Neural progenitor cell (in vitro differentiated cells): Measurements from ENCODE around the gene PRKCE. TPM values are rescaled to one million over a fixed set of nuclear protein-coding genes. Genes with fewer than 3 reads are reported as not detected.

Experiments used
- DNase-seq: peaks from one replicate; pipeline ENCODE4 v3.0.0-alpha.2; 2016; ENCODE audit warnings: low spot score
- H2AFZ ChIP-seq: fragments of 200-600 bp; sonication (generic); replicated peaks from 2 replicates; pipeline ENCODE4 v1.6.1; 2016; ENCODE audit warnings: antibody characterized with exemption
- H3F3A ChIP-seq: fragments of 200-600 bp; sonication (generic); 2 replicates; pipeline ENCODE4 v1.6.1; 2016; ENCODE audit warnings: antibody characterized with exemption, low read depth
- H3K27ac ChIP-seq: fragments of 200-600 bp; sonication (generic); 2 replicates; pipeline ENCODE4 v1.5.1; 2016; ENCODE audit warnings: mild to moderate bottlenecking
- H3K27me3 ChIP-seq: fragments of 200-600 bp; sonication (generic); 2 replicates; pipeline ENCODE4 v1.6.1; 2016; ENCODE audit warnings: mild to moderate bottlenecking, moderate library complexity
- H3K36me3 ChIP-seq: fragments of 200-600 bp; sonication (generic); 2 replicates; pipeline ENCODE4 v1.5.1; 2016
- H3K4me1 ChIP-seq: fragments of 200-600 bp; sonication (generic); 2 replicates; pipeline ENCODE4 v1.6.1; 2016; ENCODE audit warnings: mixed run types
- H3K4me2 ChIP-seq: fragments of 200-600 bp; sonication (generic); 2 replicates; pipeline ENCODE4 v1.6.1; 2016
- H3K4me3 ChIP-seq: fragments of 200-600 bp; sonication (generic); 2 replicates; pipeline ENCODE4 v1.5.1; 2016
- H3K79me2 ChIP-seq: fragments of 200-600 bp; sonication (generic); 2 replicates; pipeline ENCODE4 v1.6.1; 2016; ENCODE audit warnings: low read depth
- H3K9ac ChIP-seq: fragments of 200-600 bp; sonication (generic); 2 replicates; pipeline ENCODE4 v1.6.1; 2016
- H3K9me3 ChIP-seq: fragments of 200-600 bp; sonication (generic); 2 replicates; pipeline ENCODE4 v1.5.1; 2016; ENCODE audit warnings: low read depth
- H4K20me1 ChIP-seq: fragments of 200-600 bp; sonication (generic); 2 replicates; pipeline ENCODE4 v1.6.1; 2016; ENCODE audit warnings: low read depth
- H3K27ac Mint-ChIP-seq: 3 replicates; pipeline ENCODE4 v1.8.0; 2021; ENCODE audit warnings: mixed read lengths
- H3K27me3 Mint-ChIP-seq: 2 replicates; pipeline ENCODE4 v1.8.0; 2022; ENCODE audit warnings: low read depth, mild to moderate bottlenecking, inconsistent platforms, moderate library complexity, mixed read lengths; ENCODE audit not compliant: insufficient read depth
- H3K36me3 Mint-ChIP-seq: 3 replicates; pipeline ENCODE4 v1.8.0; 2021; ENCODE audit warnings: mixed read lengths
- H3K4me1 Mint-ChIP-seq: 3 replicates; pipeline ENCODE4 v1.8.0; 2021; ENCODE audit warnings: mixed read lengths
- H3K4me3 Mint-ChIP-seq: 3 replicates; pipeline ENCODE4 v1.8.0; 2021; ENCODE audit warnings: mild to moderate bottlenecking, moderate library complexity, mixed read lengths
- H3K9me3 Mint-ChIP-seq: 3 replicates; pipeline ENCODE4 v1.8.0; 2020; ENCODE audit warnings: mixed read lengths
- EZH2 ChIP-seq: fragments of 200-600 bp; sonication (generic); IDR thresholded peaks from 2 replicates; pipeline ENCODE4 v1.6.1; 2017; ENCODE audit warnings: antibody characterized with exemption, mild to moderate bottlenecking, moderate library complexity
- EZH2phosphoT487 ChIP-seq: fragments of 200-600 bp; sonication (generic); IDR thresholded peaks from 2 replicates; pipeline ENCODE4 v1.6.1; 2017; ENCODE audit warnings: antibody characterized with exemption
- total RNA-seq: library from RNA; depleted of rRNA; stranded (reverse); fragments of >200 nt; gene quantifications from 2 replicates; pipeline ENCODE4 v1.2.3, GENCODE V29; 2015; ENCODE audit warnings: low replicate concordance
- TF ChIP-seq, protein P1 (sequence below): fragments of 200-600 bp; sonication (generic); IDR thresholded peaks from 2 replicates; pipeline ENCODE4 v1.5.1; 2017; ENCODE audit warnings: antibody characterized with exemption, mild to moderate bottlenecking

PRKCE gene
- total RNA-seq, 1 donor from 2014 or later: 4.1 TPM

- H3K9me3 ChIP-seq: no peaks in the 10 kb centered on the region
- no peak overlapping the region for H3K27ac Mint-ChIP-seq
- no peaks in the 10 kb centered on the region for H3K36me3 ChIP-seq
- H4K20me1 ChIP-seq: no peaks in the 10 kb centered on the region
- peaks cover 10% of the 10 kb centered on the region for H3K36me3 Mint-ChIP-seq
- no peak overlapping the region for H3K4me3 Mint-ChIP-seq
- H3F3A ChIP-seq: no peaks in the 10 kb centered on the region
- peaks cover 5% of the 10 kb centered on the region for H3K9me3 Mint-ChIP-seq
- H3K4me1 ChIP-seq: no peaks in the 10 kb centered on the region
- H3K79me2 ChIP-seq: no peaks in the 10 kb centered on the region
- no peak for DNase-seq
- no peak overlapping the region for H2AFZ ChIP-seq
- no peak overlapping the region for H3K9ac ChIP-seq
- peaks cover 19% of the 10 kb centered on the region for H3K4me1 Mint-ChIP-seq
- H3K4me2 ChIP-seq: no peak overlapping the region
- TF ChIP-seq EZH2phosphoT487: no peak
- TF ChIP-seq EZH2: no peak
- TF ChIP-seq, protein P1, sequence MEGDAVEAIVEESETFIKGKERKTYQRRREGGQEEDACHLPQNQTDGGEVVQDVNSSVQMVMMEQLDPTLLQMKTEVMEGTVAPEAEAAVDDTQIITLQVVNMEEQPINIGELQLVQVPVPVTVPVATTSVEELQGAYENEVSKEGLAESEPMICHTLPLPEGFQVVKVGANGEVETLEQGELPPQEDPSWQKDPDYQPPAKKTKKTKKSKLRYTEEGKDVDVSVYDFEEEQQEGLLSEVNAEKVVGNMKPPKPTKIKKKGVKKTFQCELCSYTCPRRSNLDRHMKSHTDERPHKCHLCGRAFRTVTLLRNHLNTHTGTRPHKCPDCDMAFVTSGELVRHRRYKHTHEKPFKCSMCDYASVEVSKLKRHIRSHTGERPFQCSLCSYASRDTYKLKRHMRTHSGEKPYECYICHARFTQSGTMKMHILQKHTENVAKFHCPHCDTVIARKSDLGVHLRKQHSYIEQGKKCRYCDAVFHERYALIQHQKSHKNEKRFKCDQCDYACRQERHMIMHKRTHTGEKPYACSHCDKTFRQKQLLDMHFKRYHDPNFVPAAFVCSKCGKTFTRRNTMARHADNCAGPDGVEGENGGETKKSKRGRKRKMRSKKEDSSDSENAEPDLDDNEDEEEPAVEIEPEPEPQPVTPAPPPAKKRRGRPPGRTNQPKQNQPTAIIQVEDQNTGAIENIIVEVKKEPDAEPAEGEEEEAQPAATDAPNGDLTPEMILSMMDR: no peak
- no peak overlapping the region for H3K4me3 ChIP-seq
- H3K27me3 Mint-ChIP-seq: no peaks in the 10 kb centered on the region
- no peak overlapping the region for H3K27ac ChIP-seq
- no peaks in the 10 kb centered on the region for H3K27me3 ChIP-seq
Measured at GRCh38 chr2:45707661-45708060, 56.2 kb downstream of the PRKCE start.

- H3K4me3 Mint-ChIP-seq: no peak overlapping the region
- DNase-seq: no peak
- no peaks in the 10 kb centered on the region for H3F3A ChIP-seq
- H3K9ac ChIP-seq: no peak overlapping the region
- H3K36me3 ChIP-seq: no peaks in the 10 kb centered on the region
- H3K27me3 Mint-ChIP-seq: no peaks in the 10 kb centered on the region
- H3K27ac Mint-ChIP-seq: no peak overlapping the region
- H3K4me1 Mint-ChIP-seq: peaks cover 20% of the 10 kb centered on the region
- H3K4me2 ChIP-seq: no peak overlapping the region
- H3K79me2 ChIP-seq: no peaks in the 10 kb centered on the region
- peaks cover 10% of the 10 kb centered on the region for H3K36me3 Mint-ChIP-seq
- no peak overlapping the region for H3K27ac ChIP-seq
- peaks cover 5% of the 10 kb centered on the region for H3K9me3 Mint-ChIP-seq
- H3K9me3 ChIP-seq: no peaks in the 10 kb centered on the region
- TF ChIP-seq EZH2phosphoT487 (no peak), EZH2 (no peak)
- TF ChIP-seq, protein P1: no peak
- no peaks in the 10 kb centered on the region for H4K20me1 ChIP-seq
- no peaks in the 10 kb centered on the region for H3K4me1 ChIP-seq
- H3K27me3 ChIP-seq: no peaks in the 10 kb centered on the region
- H2AFZ ChIP-seq: no peak overlapping the region
- H3K4me3 ChIP-seq: no peak overlapping the region
Measured at GRCh38 chr2:45708501-45708900, 57.0 kb downstream of the PRKCE start.

DNA sequence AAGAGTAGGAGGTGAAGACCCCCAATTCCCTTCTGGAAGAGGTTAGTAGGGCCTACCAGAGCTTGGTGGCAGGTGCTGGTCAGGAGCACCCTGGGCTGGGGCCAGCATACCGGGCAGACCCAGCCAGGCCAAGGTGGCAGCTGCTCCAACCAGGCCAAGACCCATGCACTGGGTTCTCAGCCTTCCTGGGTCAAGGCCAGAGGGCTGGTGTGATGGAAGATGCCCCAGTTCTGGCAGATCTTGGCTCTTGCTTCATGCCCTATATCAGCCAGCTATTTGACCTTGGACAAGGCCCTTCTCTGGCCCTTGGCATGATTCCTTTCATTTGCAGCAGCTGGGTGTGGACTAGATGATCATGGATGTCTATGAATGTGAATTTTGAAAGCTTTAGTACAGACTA, 57.7 kb downstream of the PRKCE start:
- H3K27me3 ChIP-seq: no peaks in the 10 kb centered on the region
- Mint-ChIP-seq H3K27ac (no peak overlapping the region), H3K9me3 (peaks cover 5% of the 10 kb centered on the region), H3K27me3 (no peaks in the 10 kb centered on the region), H3K4me1 (peaks cover 20% of the 10 kb centered on the region), H3K36me3 (peaks cover 10% of the 10 kb centered on the region), H3K4me3 (peak overlapping the region; percentile 24)
- H3K9ac ChIP-seq: no peak overlapping the region
- H3K79me2 ChIP-seq: no peaks in the 10 kb centered on the region
- no peaks in the 10 kb centered on the region for H3K4me1 ChIP-seq
- H3K27ac ChIP-seq: no peak overlapping the region
- no peak overlapping the region for H3K4me2 ChIP-seq
- no peaks in the 10 kb centered on the region for H3F3A ChIP-seq
- DNase-seq: no peak
- TF ChIP-seq EZH2: no peak
- TF ChIP-seq EZH2phosphoT487: no peak
- TF ChIP-seq, protein P1: no peak
- H2AFZ ChIP-seq: no peak overlapping the region
- no peaks in the 10 kb centered on the region for H3K36me3 ChIP-seq
- no peaks in the 10 kb centered on the region for H3K9me3 ChIP-seq
- H3K4me3 ChIP-seq: no peak overlapping the region
- H4K20me1 ChIP-seq: no peaks in the 10 kb centered on the region
